B cell (primary cell): ENCODE data around the gene FNDC10. TPM values are rescaled to one million over a fixed set of nuclear protein-coding genes. Genes with fewer than 3 reads are reported as not detected.
"Not testable (repeated sequence)": the region's sequence is repeated elsewhere in the genome, so short reads cannot be mapped to it uniquely, and the experiment has no call there.

ENCODE experiments used
- ATAC-seq: fragments of 200-7000 bp; cut with Tn5 transposase; one replicate; pipeline ENCODE4 v1.10.0; 2021; ENCODE audit warnings: low read depth, mild to moderate bottlenecking, moderate number of reproducible peaks, moderate library complexity
- CTCF ChIA-PET: fragments of 350-600 bp; sonication (Branson Sonifier 250); formaldehyde crosslinking; loops from one replicate; lab custom pipeline; 2021; ENCODE audit warnings: antibody characterized with exemption, inconsistent platforms; lab: Charles Lee
- POLR2A ChIA-PET: fragments of 350-600 bp; sonication (Branson Sonifier 250); formaldehyde crosslinking; loops from one replicate; lab custom pipeline; 2021; ENCODE audit warnings: antibody characterized with exemption; lab: Charles Lee
- DNase-seq: peaks from one replicate; pipeline ENCODE4 v3.0.0; 2013
- H2AFZ ChIP-seq: 2 replicates; pipeline ENCODE4 v1.6.1; 2012; ENCODE audit warnings: mild to moderate bottlenecking, low read depth, low read length; ENCODE audit not compliant: insufficient read depth, poor library complexity, severe bottlenecking
- H3K27ac ChIP-seq, 2 donors: 1 replicate in 1 of 2; 2 replicates in 1 of 2; pipeline ENCODE4 v1.5.1; 2012 to 2013; ENCODE audit warnings: low read length in 2 of 2, mild to moderate bottlenecking in 2 of 2, moderate library complexity in 1 of 2
- H3K27me3 ChIP-seq, 4 experiments: fragments of 200-600 bp in 1 of 4; sonication (generic) in 1 of 4; replicated peaks in 1 of 4; 1 replicate in 2 of 4; 2 replicates in 2 of 4; pipeline versions ENCODE4 v1.6.1 to v1.7.0; 2013 to 2016; ENCODE audit warnings: low read length in 3 of 4, mild to moderate bottlenecking in 2 of 4, mixed read lengths in 1 of 4, moderate library complexity in 1 of 4; ENCODE audit not compliant: insufficient read depth in 4 of 4, control insufficient read depth in 3 of 4; ENCODE audit errors: control extremely low read depth in 1 of 4
- H3K36me3 ChIP-seq, 2 experiments: replicated peaks in 1 of 2; 1 replicate in 1 of 2; 2 replicates in 1 of 2; pipeline versions ENCODE4 v1.6.1 to v1.7.1; 2013; ENCODE audit warnings: low read length in 1 of 2; ENCODE audit not compliant: insufficient read depth in 2 of 2, control insufficient read depth in 1 of 2; ENCODE audit errors: control extremely low read depth in 1 of 2, extremely low read depth in 1 of 2
- H3K4me1 ChIP-seq, 2 donors: fragments of 200-600 bp in 1 of 2; sonication (generic) in 1 of 2; 1 replicate in 1 of 2; 2 replicates in 1 of 2; pipeline versions ENCODE4 v1.5.1 to v1.6.1; 2013 to 2017; ENCODE audit warnings: low read length in 2 of 2; ENCODE audit not compliant: control insufficient read depth in 2 of 2, insufficient read depth in 2 of 2
- H3K4me2 ChIP-seq: replicated peaks from 2 replicates; pipeline ENCODE3; 2012; ENCODE audit warnings: mild to moderate bottlenecking, low read depth, low read length; ENCODE audit not compliant: poor library complexity, severe bottlenecking
- H3K4me3 ChIP-seq, 5 experiments: fragments of 200-600 bp in 1 of 5; sonication (generic) in 1 of 5; 1 replicate in 3 of 5; 2 replicates in 2 of 5; pipeline versions ENCODE4 v1.5.1 to v1.7.0; 2011 to 2016; ENCODE audit warnings: low read length in 4 of 5, mild to moderate bottlenecking in 4 of 5, low read depth in 2 of 5, control low read depth in 1 of 5, moderate library complexity in 1 of 5; ENCODE audit not compliant: insufficient read depth in 1 of 5; ENCODE audit errors: control extremely low read depth in 1 of 5, extremely low read depth in 1 of 5
- H3K79me2 ChIP-seq: fragments of 200-600 bp; sonication (generic); one replicate; pipeline ENCODE4 v1.6.0; 2016; ENCODE audit warnings: low read length; ENCODE audit not compliant: control insufficient read depth, insufficient read depth
- H3K9ac ChIP-seq: fragments of 200-600 bp; sonication (generic); 2 replicates; pipeline ENCODE4 v1.6.1; 2017; ENCODE audit warnings: mild to moderate bottlenecking, low read length, moderate library complexity
- H3K9me3 ChIP-seq, 3 donors: one replicate each; pipeline versions ENCODE4 v1.6.1 to v1.7.1; 2013; ENCODE audit warnings: low read length in 2 of 3; ENCODE audit not compliant: control insufficient read depth in 2 of 3, insufficient read depth in 1 of 3; ENCODE audit errors: control extremely low read depth in 1 of 3
- H4K20me1 ChIP-seq: 2 replicates; pipeline ENCODE4 v1.6.0; 2012; ENCODE audit warnings: mild to moderate bottlenecking, low read length; ENCODE audit not compliant: insufficient read depth, control insufficient read depth, poor library complexity, severe bottlenecking
- H3K27ac Mint-ChIP-seq: one replicate; pipeline ENCODE4 v1.8.0; 2021; ENCODE audit warnings: mixed read lengths
- H3K27me3 Mint-ChIP-seq: one replicate; pipeline ENCODE4 v1.8.0; 2021; ENCODE audit warnings: mixed read lengths
- H3K4me1 Mint-ChIP-seq: one replicate; pipeline ENCODE4 v1.8.0; 2021; ENCODE audit warnings: mixed read lengths
- H3K4me3 Mint-ChIP-seq: one replicate; pipeline ENCODE4 v1.8.0; 2021; ENCODE audit warnings: mixed read lengths
- H3K9me3 Mint-ChIP-seq: one replicate; pipeline ENCODE4 v1.8.0; 2022; ENCODE audit warnings: mixed read lengths; ENCODE audit not compliant: insufficient read depth
- CTCF ChIP-seq: fragments of 200-600 bp; IDR thresholded peaks from one replicate; pipeline ENCODE4 v1.8.0; 2022; ENCODE audit warnings: antibody characterized with exemption, mild to moderate bottlenecking
- EZH2 ChIP-seq: IDR thresholded peaks from 2 replicates; pipeline ENCODE4 v1.6.1; 2012; ENCODE audit warnings: borderline replicate concordance, low read depth, mild to moderate bottlenecking, moderate library complexity, low read length; ENCODE audit not compliant: insufficient read depth, poor library complexity, severe bottlenecking
- WGBS: methylation state at CpG from one replicate; pipeline ENCODE4 v1.1.5; 2013; ENCODE audit warnings: missing lambda C conversion rate; ENCODE audit not compliant: insufficient coverage; 5-methylcytosine and 5-hydroxymethylcytosine counted together
- intact Hi-C: fragments of 100-400 bp; cut with micrococcal nuclease; formaldehyde crosslinking; loops from one replicate; pipeline ENCODE4 v1.10.0; 2022
- polyA plus RNA-seq: library from polyadenylated mRNA; depleted of rRNA; stranded (reverse); fragments of >200 nt; gene quantifications from 2 replicates; pipeline ENCODE4 v1.2.3, GENCODE V29; 2012
- total RNA-seq, 2 donors: library from RNA; stranded (reverse); fragments of 120-200 nt in 1 of 2; gene quantifications; 1 replicate in 1 of 2; 2 replicates in 1 of 2; pipeline versions ENCODE4 v1.2.3 to v1.2.4, GENCODE V29; 2013 to 2022

Gene FNDC10
- total and polyA plus RNA-seq, 2 donors (not counting 1 experiment from before 2014, with no cell fraction given) = 1.4 TPM

DNA sequence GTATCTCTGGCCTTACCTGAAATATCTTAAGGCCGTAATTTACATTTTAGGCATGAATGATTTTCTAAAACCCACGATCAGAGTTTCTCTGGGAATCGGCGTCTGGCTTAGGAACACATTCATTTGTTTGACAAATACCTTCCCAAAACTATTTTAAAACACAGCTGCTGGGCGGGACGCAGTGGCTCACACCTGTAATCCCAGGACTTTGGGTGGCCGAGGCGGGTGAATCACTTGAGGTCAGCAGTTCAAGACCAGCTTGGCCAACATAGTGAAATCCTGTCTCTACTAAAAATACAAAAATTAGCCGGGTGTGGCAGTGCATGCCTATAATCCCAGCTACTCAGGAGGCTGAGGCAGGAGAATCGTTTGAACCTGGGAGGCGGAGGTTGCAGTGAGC is 43.0 kb downstream of the FNDC10 start:
- H3K79me2 ChIP-seq = peaks cover 32% of the 10 kb centered on the region
- H3K9ac ChIP-seq, H3K27me3 Mint-ChIP-seq, H3K4me1 ChIP-seq, H3K27ac Mint-ChIP-seq, H3K4me2 ChIP-seq, intact Hi-C loops, CTCF ChIA-PET, H3K9me3 Mint-ChIP-seq, H3K36me3 ChIP-seq, H3K4me3 ChIP-seq, H3K4me1 Mint-ChIP-seq, H3K27ac ChIP-seq, ATAC-seq, H3K27me3 ChIP-seq, DNase-seq, H2AFZ ChIP-seq, H3K4me3 Mint-ChIP-seq, POLR2A ChIA-PET, H3K9me3 ChIP-seq: not testable (repeated sequence)
- peaks cover 45% of the 10 kb centered on the region for H4K20me1 ChIP-seq
- 82% methylated on average over 8 of the region's 11 CpGs for WGBS

GRCh38 chr1:1556505-1556904 is 43.4 kb downstream of the FNDC10 start:
- Mint-ChIP-seq H3K9me3 (no peaks in the 10 kb centered on the region), H3K4me1 (peaks cover 2% of the 10 kb centered on the region), H3K27me3 (no peaks in the 10 kb centered on the region), H3K27ac (no peak overlapping the region), H3K4me3 (no peak overlapping the region)
- no peaks in the 10 kb centered on the region for H3K9me3 ChIP-seq
- WGBS = 93% methylated on average over 6 of the region's 6 CpGs
- POLR2A ChIA-PET = no interaction called here
- CTCF ChIA-PET = no interaction called here
- no peak overlapping the region for H2AFZ ChIP-seq
- H3K4me2 ChIP-seq = no peak overlapping the region
- H3K27ac ChIP-seq = no peak overlapping the region
- TF ChIP-seq EZH2 (no peak), CTCF (no peak)
- no peaks in the 10 kb centered on the region for H3K4me1 ChIP-seq
- H3K36me3 ChIP-seq = peaks cover 0 to 4% of the 10 kb centered on the region in 2 experiments
- intact Hi-C loops = no loop called here
- no peaks in the 10 kb centered on the region for H3K27me3 ChIP-seq
- DNase-seq (no peak), ATAC-seq (no peak)
- peaks cover 32% of the 10 kb centered on the region for H3K79me2 ChIP-seq
- peaks cover 45% of the 10 kb centered on the region for H4K20me1 ChIP-seq
- H3K4me3 ChIP-seq = no peak overlapping the region
- H3K9ac ChIP-seq = no peak overlapping the region
